ENCODE results near the gene TMEM255B.
"Not testable (repeated sequence)": the region's sequence is repeated elsewhere in the genome, so short reads cannot be mapped to it uniquely, and the experiment has no call there.

The TMEM255B gene

GRCh38 chr13:113749507-113749906 lies 9.5 kb upstream of the TMEM255B start:
- no peak for DNase-seq (ENCODE audit: low read depth)

- no peak for DNase-seq (ENCODE audit: low read depth)
Observed at GRCh38 chr13:113749967-113750366, 9.1 kb upstream of the TMEM255B start.

GRCh38 chr13:113750554-113751399 lies 8.2 kb upstream of the TMEM255B start:
- DNase-seq (ENCODE audit: low read depth): no peak

GRCh38 chr13:113751491-113751890 lies 7.5 kb upstream of the TMEM255B start:
- no peak for DNase-seq (ENCODE audit: low read depth)

- not testable (repeated sequence) for DNase-seq (ENCODE audit: low read depth)
Observed at GRCh38 chr13:113752211-113752986, 6.6 kb upstream of the TMEM255B start.

- no peak for DNase-seq (ENCODE audit: low read depth)
Observed at GRCh38 chr13:113753171-113753570, 5.9 kb upstream of the TMEM255B start.

GRCh38 chr13:113754242-113754641 lies 4.8 kb upstream of the TMEM255B start:
- no peak for DNase-seq (ENCODE audit: low read depth)

GRCh38 chr13:113754691-113755090 lies 4.3 kb upstream of the TMEM255B start:
- no peak for DNase-seq (ENCODE audit: low read depth)

- DNase-seq (ENCODE audit: low read depth): no peak
Observed at GRCh38 chr13:113756441-113757097, 2.5 kb upstream of the TMEM255B start.

GRCh38 chr13:113759525-113760137 lies 605 bp downstream of the TMEM255B start:
- DNase-seq (ENCODE audit: low read depth): no peak

- no peak for DNase-seq (ENCODE audit: low read depth)
Observed at GRCh38 chr13:113761136-113761535, 2.1 kb downstream of the TMEM255B start.

- DNase-seq (ENCODE audit: low read depth): no peak
Observed at GRCh38 chr13:113762075-113762474, 3.0 kb downstream of the TMEM255B start.

GRCh38 chr13:113762538-113762937 lies 3.5 kb downstream of the TMEM255B start:
- no peak for DNase-seq (ENCODE audit: low read depth)

- no peak for DNase-seq (ENCODE audit: low read depth)
Observed at GRCh38 chr13:113763254-113763653, 4.2 kb downstream of the TMEM255B start.

- DNase-seq (ENCODE audit: low read depth): no peak
Observed at GRCh38 chr13:113763961-113764792, 5.2 kb downstream of the TMEM255B start.

GRCh38 chr13:113764793-113765563 lies 6.0 kb downstream of the TMEM255B start:
- no peak for DNase-seq (ENCODE audit: low read depth)

- no peak for DNase-seq (ENCODE audit: low read depth)
Observed at GRCh38 chr13:113765564-113765910, 6.5 kb downstream of the TMEM255B start.

GRCh38 chr13:113766035-113766800 lies 7.2 kb downstream of the TMEM255B start:
- no peak for DNase-seq (ENCODE audit: low read depth)

- no peak for DNase-seq (ENCODE audit: low read depth)
Observed at GRCh38 chr13:113767366-113767765, 8.3 kb downstream of the TMEM255B start.

Data from CMK (cell line).